ENCODE results near the gene ZC3H14.

The ZC3H14 gene

DNA sequence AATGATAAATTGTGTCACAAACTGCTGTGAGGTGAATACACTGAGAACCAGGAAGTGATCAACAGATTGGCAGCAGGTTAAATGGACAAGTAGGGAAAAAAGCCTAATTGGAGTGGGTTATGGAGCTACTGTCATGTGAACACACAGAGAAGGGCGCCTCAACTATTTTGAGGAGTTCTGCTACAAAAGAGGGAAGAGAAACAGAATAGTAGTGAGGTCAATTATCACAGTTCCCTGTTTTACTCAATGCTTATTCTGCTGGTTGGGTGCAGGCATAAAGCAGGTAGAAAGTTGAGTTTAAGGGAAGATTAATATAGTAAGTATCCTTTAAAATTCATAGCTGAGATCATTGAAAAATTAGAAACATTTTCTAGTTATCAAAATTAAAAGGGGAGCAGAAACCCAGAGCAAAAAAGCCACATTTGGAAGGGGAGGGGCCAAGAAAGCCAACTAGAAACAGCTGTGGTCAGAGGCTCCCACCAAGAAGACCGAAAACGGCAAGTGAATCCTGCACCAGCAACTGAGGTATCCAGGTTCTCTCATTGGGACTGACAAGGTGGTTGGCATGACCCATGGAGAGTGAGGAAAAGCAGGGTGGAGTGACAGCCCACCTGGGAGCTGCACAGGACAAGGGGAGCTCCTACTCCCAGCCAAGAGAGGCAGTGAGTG is 105.7 kb downstream of the ZC3H14 start:
- TF ChIP-seq, protein P1, sequence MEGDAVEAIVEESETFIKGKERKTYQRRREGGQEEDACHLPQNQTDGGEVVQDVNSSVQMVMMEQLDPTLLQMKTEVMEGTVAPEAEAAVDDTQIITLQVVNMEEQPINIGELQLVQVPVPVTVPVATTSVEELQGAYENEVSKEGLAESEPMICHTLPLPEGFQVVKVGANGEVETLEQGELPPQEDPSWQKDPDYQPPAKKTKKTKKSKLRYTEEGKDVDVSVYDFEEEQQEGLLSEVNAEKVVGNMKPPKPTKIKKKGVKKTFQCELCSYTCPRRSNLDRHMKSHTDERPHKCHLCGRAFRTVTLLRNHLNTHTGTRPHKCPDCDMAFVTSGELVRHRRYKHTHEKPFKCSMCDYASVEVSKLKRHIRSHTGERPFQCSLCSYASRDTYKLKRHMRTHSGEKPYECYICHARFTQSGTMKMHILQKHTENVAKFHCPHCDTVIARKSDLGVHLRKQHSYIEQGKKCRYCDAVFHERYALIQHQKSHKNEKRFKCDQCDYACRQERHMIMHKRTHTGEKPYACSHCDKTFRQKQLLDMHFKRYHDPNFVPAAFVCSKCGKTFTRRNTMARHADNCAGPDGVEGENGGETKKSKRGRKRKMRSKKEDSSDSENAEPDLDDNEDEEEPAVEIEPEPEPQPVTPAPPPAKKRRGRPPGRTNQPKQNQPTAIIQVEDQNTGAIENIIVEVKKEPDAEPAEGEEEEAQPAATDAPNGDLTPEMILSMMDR (IDR thresholded peaks at IDR 0.05; ENCODE audit: control insufficient read depth, extremely low read depth, insufficient read depth), result no peak
- no peak overlapping the region for H3K4me3 ChIP-seq (ENCODE audit: low read depth, low read length)
- DNase-seq (ENCODE audit: low read depth), result no peak

DNA sequence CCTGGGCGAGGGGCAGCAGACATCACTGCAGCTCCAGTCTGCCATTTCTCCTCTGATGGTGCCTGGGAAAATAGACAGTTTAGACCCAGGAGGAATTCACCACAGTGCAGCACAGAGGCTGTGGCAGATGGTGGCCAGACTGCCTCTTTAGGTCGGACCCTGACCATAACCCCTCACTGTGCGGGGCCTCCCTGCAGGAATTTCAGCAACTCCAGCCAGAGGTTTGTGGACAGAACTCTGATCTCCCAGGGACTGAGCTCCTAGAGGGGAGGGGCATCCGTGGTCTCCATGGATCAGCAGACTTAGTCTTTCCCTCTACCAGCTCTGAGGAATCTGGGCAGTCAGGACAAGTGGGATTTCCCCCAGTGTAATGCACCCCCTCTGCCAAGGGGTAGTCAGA is 106.5 kb downstream of the ZC3H14 start:
- TF ChIP-seq, protein P1 (IDR thresholded peaks at IDR 0.05; ENCODE audit: control insufficient read depth, extremely low read depth, insufficient read depth), result no peak
- H3K4me3 ChIP-seq (ENCODE audit: low read depth, low read length), result no peak overlapping the region
- DNase-seq (ENCODE audit: low read depth), result no peak
